Subcutaneous adipose tissue (tissue), 4 donors: Measurements from ENCODE around the gene PBX2. TPM values are rescaled to one million over a fixed set of nuclear protein-coding genes. Genes with fewer than 3 reads are reported as not detected.

Experiments used
- total RNA-seq, 4 donors: library from RNA; depleted of rRNA; stranded (reverse); fragments of >200 nt; gene quantifications; one replicate each; pipeline ENCODE4 v1.1.0, GENCODE V29; 2016
- TF ChIP-seq, protein P1 (sequence below): fragments of 450-650 bp; IDR thresholded peaks from one replicate; pipeline ENCODE4 v1.5.1; 2016; ENCODE audit warnings: low read depth, mild to moderate bottlenecking, control low read depth, antibody characterized with exemption, moderate library complexity

The PBX2 gene
- total RNA-seq, 4 donors from 2014 or later = 26.9 to 40.9 (median 33.7) TPM

DNA sequence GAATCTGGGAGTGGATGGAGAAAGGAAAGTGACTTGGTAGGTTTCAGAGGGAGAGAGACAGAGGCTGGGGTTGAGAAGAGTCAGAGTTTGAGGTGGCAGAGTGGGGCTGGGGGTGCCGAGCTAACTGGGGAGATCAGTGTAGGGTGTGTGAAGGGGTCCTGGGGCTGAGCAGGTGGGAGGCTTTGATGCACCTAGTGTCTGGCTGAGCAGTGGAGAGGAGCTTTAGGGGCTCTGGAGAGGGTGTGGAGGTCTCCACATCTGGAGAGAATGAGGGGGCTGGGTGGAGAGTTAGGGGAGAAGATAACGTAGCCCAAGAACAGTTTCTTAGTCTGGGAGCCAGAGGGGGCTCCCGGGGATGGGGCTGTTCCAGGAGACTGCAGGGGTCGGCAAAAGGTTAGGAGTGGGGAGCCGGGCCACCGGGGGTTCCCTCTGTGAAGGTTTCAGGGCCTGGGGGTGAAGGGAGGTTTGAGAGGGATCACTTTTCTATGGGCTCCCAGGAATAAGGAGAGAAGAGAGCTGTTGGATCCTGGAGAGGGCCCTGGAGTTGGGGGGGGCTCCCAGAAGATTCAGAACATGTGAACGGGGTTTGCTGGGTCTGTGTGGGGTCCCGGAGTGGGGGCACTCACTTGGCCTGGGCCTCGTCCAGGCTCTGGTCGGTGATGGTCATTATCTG, 797 bp downstream of the PBX2 start:
- TF ChIP-seq, protein P1, sequence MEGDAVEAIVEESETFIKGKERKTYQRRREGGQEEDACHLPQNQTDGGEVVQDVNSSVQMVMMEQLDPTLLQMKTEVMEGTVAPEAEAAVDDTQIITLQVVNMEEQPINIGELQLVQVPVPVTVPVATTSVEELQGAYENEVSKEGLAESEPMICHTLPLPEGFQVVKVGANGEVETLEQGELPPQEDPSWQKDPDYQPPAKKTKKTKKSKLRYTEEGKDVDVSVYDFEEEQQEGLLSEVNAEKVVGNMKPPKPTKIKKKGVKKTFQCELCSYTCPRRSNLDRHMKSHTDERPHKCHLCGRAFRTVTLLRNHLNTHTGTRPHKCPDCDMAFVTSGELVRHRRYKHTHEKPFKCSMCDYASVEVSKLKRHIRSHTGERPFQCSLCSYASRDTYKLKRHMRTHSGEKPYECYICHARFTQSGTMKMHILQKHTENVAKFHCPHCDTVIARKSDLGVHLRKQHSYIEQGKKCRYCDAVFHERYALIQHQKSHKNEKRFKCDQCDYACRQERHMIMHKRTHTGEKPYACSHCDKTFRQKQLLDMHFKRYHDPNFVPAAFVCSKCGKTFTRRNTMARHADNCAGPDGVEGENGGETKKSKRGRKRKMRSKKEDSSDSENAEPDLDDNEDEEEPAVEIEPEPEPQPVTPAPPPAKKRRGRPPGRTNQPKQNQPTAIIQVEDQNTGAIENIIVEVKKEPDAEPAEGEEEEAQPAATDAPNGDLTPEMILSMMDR = no peak

DNA sequence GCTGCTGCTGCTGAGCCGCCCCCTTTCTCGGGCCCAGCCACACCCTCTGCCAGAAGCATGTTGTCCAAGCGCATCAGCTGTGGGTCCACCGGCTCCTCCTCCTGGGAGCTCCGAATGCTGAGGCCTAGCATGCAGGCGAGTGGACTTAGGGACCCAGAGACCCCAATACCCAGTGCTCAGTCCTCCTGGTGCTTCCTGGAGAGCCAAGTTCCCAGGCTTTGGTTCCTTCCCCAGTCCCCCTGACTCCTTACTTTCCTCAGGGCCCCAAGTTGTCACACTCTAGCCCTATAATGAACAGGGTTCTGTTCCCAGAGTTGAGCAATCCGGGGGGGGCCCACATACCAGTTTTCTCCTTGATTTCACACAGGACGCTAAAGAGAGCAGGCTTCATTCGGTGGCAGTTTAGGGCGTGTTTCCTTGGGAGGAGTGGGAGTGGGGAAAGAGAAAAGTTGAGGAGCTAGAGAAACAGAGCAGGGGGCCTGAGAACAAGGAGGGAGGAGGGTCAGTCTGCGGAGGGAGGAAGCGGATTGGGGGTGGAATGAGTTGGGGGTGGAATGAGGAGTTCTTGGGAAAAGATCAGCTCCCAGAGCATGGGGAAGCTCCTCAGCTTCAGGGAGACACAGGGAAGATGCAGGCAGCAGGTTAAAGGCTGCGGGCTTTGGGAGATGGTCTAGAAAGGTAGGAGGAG, 1.5 kb downstream of the PBX2 start:
- TF ChIP-seq, protein P1 = no peak

DNA sequence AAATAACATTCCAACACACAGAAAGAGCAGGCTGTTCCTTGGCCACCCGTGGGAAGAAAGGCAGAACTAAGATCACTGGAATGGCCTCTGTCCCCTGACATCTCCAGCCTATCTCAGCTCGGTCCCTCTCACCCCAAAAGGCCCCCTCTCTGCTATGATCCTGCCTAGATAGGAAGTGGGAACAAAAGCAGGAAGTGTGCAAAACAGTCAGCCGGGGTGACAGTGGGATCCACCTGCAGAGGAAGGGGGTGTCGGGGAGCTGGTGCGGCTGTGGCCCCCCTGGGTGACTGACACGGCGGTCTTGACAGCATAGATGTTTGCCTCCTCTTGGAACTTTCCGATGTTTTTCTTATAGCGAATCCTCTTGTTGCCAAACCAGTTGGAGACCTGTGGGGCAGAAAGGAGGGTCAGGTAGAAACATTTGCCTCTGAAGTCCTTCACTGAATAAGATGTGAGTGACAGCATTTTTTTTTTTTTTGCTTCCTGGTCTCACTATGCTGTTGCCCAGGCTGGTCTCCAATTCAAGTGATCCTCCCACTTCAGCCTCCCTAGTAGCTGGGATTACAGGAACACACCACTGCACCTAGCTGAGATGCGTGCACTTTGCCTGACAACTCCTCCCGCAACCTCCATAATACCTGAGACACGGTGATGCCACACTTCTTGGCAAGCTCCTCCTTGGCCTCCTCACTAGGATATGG, 2.8 kb downstream of the PBX2 start:
- TF ChIP-seq, protein P1 = no peak

DNA sequence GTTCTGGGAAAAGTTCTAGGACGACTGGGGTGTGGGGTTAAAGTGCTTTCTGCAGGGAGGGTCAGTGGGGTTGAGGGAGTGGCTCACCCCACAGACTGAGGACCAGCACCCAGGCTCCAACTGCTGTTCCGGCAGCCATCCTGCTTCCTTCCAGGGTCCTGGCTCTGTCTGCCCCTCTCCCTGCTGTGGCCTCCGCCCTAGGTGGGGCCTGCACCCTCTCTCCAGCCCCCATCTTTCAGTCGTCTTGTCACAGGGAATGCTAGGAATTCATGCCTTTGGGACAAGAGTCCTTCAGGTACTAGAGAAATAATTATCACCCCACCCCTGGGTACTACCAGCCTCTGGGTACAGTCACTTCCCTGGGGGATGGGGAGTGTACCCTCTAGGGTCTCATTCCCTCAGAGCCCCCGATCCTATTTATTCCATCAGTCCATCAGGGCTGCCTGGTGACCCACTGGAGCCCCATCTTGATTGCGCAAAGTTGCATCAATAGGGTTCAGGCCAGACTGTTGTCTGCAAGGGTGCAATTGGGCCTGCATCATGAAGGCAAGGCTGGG, 5.8 kb downstream of the PBX2 start, which contains the start of gene AGER:
Gene AGER (minus strand): TSS at position 170 of the 557 bp plus-strand sequence. CDS start 31 bp downstream, at position 139.
- TF ChIP-seq, protein P1 = no peak

DNA sequence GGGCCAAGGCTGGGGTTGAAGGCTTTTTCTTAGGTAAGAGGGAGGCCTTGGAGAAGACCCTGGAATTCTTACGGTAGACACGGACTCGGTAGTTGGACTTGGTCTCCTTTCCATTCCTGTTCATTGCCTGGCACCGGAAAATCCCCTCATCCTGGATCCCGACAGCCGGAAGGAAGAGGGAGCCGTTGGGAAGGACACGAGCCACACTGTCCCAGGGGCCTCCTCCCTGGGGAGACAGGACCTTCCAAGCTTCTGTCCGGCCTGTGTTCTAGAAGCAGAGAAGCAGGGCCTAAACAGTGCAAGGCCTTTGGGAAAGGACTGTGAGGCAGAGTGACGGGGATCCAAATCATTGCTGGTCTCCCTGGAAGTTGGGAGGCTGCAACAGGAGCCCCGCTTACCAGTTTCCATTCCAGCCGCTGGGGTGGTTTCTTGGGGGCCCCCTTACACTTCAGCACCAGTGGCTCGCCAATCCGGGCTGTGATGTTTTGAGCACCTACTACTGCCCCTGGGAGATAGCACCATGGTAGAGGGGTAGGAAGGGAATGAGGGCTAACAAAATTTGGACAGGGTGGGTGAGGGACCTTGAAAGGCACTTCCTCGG, 6.4 kb downstream of the PBX2 start:
- TF ChIP-seq, protein P1 = no peak

DNA sequence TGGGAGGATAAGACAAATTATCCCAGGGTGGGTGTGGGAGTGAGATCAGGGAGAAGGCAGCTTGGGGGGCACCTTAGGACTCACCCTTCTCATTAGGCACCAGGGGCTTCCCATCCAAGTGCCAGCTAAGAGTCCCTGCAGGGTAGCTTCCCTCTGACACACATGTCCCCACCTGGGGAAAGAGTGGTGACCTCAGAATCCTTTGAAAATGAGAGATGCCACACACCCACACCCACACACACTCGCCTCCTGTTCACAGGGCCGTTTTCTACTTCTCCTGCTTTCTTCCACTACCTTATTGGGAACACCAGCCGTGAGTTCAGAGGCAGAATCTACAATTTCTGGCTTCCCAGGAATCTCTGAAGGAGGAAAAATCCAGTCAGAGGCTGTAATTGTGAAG, 7.0 kb downstream of the PBX2 start:
- TF ChIP-seq, protein P1 = no peak
